Upper lobe of left lung (tissue), 4 donors: ENCODE measurements around the gene SEPTIN10.

ENCODE experiments used
- CTCF ChIP-seq, 6 experiments: fragments of 450-650 bp in 4 of 6; fragments of 200-600 bp in 2 of 6; sonication (generic) in 2 of 6; IDR thresholded peaks; one replicate each; pipeline ENCODE4 v1.5.1; 2016 to 2019; ENCODE audit warnings: antibody characterized with exemption in 6 of 6
- EP300 ChIP-seq, 4 donors: sonication (generic); formaldehyde crosslinking; IDR thresholded peaks; one replicate each; pipeline ENCODE4 v1.5.1; 2017; ENCODE audit warnings: antibody characterized with exemption in 4 of 4, control low read depth in 2 of 4
- POLR2A ChIP-seq, 4 donors: fragments of 450-650 bp; IDR thresholded peaks; one replicate each; pipeline ENCODE4 v1.5.1; 2016 to 2017; ENCODE audit warnings: antibody characterized with exemption in 4 of 4, mild to moderate bottlenecking in 2 of 4

- TF ChIP-seq EP300 (IDR thresholded peaks at IDR 0.05) (no peak), CTCF (IDR thresholded peaks at IDR 0.05) (no peak), POLR2A (IDR thresholded peaks at IDR 0.05) (no peak)
These were observed 27.1 kb downstream of the SEPTIN10 start for GRCh38 chr2:109586687-109587086.
